RWPE2 (cell line): ENCODE results near the gene PIGM.

Source experiments
- ATAC-seq: fragments of 200-7000 bp; cut with Tn5 transposase; 3 replicates; pipeline ENCODE4 v1.9.1; 2021; ENCODE audit warnings: low read depth
- DNase-seq: peaks from one replicate; pipeline ENCODE4 v3.0.0-alpha.2; 2020; ENCODE audit warnings: low spot score
- H3K27ac ChIP-seq: fragments of 450-650 bp; 2 replicates; pipeline ENCODE4 v1.5.1; 2017; ENCODE audit warnings: mild to moderate bottlenecking; ENCODE audit not compliant: poor library complexity, severe bottlenecking
- H3K27me3 ChIP-seq: fragments of 250-450 bp; sonication (Bioruptor Pico); 2 replicates; pipeline ENCODE4 v1.5.1; 2021; ENCODE audit warnings: mild to moderate bottlenecking, moderate library complexity; ENCODE audit not compliant: insufficient read depth, poor library complexity, severe bottlenecking
- H3K36me3 ChIP-seq: fragments of 250-450 bp; sonication (Bioruptor Pico); 2 replicates; pipeline ENCODE4 v1.5.1; 2020; ENCODE audit warnings: low read depth, mild to moderate bottlenecking, moderate library complexity
- H3K4me1 ChIP-seq: fragments of 250-450 bp; sonication (Bioruptor Pico); 2 replicates; pipeline ENCODE4 v1.5.1; 2021; ENCODE audit warnings: mild to moderate bottlenecking, moderate library complexity; ENCODE audit not compliant: insufficient read depth, poor library complexity, severe bottlenecking
- H3K4me3 ChIP-seq: fragments of 250-450 bp; sonication (Bioruptor Pico); 2 replicates; pipeline ENCODE4 v1.5.1; 2021; ENCODE audit warnings: mild to moderate bottlenecking, moderate library complexity; ENCODE audit not compliant: severe bottlenecking
- H3K9me3 ChIP-seq: fragments of 250-450 bp; sonication (Bioruptor Pico); 2 replicates; pipeline ENCODE4 v1.5.1; 2021; ENCODE audit warnings: mild to moderate bottlenecking, moderate library complexity; ENCODE audit not compliant: severe bottlenecking
- TF ChIP-seq, protein P1 (sequence below): fragments of 450-650 bp; IDR thresholded peaks from one replicate; pipeline ENCODE4 v1.5.1; 2017; ENCODE audit warnings: mild to moderate bottlenecking, moderate library complexity; ENCODE audit not compliant: poor library complexity, severe bottlenecking

PIGM gene

DNA sequence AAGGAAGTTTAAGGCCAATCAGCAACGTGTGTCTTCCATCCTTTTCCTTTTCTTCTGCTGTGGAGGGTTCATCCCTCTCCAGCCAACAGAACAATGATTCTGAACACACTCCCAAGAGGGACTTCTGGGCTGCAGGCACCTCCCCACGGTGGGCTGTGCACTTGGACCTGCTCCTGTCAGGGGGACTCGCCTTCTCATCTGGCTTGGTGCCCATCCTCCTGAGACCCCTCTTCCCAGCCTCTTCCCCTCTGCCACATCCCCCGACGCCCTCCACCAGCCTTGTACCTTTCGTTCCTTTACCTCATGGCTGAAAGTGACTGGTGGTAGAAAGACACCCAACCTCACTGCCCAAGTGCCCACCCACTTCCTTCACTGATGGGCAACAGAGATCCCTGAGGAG is 51.7 kb downstream of the PIGM start:
- H3K4me1 ChIP-seq = no peaks in the 10 kb centered on the region
- TF ChIP-seq, protein P1, sequence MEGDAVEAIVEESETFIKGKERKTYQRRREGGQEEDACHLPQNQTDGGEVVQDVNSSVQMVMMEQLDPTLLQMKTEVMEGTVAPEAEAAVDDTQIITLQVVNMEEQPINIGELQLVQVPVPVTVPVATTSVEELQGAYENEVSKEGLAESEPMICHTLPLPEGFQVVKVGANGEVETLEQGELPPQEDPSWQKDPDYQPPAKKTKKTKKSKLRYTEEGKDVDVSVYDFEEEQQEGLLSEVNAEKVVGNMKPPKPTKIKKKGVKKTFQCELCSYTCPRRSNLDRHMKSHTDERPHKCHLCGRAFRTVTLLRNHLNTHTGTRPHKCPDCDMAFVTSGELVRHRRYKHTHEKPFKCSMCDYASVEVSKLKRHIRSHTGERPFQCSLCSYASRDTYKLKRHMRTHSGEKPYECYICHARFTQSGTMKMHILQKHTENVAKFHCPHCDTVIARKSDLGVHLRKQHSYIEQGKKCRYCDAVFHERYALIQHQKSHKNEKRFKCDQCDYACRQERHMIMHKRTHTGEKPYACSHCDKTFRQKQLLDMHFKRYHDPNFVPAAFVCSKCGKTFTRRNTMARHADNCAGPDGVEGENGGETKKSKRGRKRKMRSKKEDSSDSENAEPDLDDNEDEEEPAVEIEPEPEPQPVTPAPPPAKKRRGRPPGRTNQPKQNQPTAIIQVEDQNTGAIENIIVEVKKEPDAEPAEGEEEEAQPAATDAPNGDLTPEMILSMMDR = no peak
- H3K27me3 ChIP-seq = no peaks in the 10 kb centered on the region
- H3K4me3 ChIP-seq = no peak overlapping the region
- H3K27ac ChIP-seq = no peak overlapping the region
- no peaks in the 10 kb centered on the region for H3K36me3 ChIP-seq
- no peak for ATAC-seq
- no peaks in the 10 kb centered on the region for H3K9me3 ChIP-seq
- DNase-seq = no peak

DNA sequence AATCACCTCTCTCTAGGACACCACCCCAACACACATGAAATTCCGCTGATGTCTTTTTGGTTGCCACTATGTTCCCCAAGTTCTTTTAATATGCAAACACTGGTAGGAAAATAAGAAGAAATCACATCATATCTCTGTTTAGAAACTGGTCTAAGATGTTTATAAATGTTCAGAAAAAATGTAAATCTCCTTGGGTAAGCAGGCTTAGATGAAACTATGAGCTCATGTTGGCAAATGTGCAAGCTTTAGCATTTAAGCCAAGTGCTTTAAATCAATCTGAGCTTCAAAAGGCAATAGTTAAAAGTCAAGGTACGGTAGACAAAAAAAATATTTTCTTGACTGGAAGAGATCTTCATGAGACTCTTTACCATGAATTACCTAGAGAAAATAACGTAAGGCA is 52.5 kb downstream of the PIGM start:
- no peaks in the 10 kb centered on the region for H3K4me1 ChIP-seq
- ATAC-seq (no peak), DNase-seq (no peak)
- H3K36me3 ChIP-seq = no peaks in the 10 kb centered on the region
- TF ChIP-seq, protein P1 = no peak
- no peak overlapping the region for H3K4me3 ChIP-seq
- no peaks in the 10 kb centered on the region for H3K9me3 ChIP-seq
- H3K27ac ChIP-seq = no peak overlapping the region
- H3K27me3 ChIP-seq = no peaks in the 10 kb centered on the region

DNA sequence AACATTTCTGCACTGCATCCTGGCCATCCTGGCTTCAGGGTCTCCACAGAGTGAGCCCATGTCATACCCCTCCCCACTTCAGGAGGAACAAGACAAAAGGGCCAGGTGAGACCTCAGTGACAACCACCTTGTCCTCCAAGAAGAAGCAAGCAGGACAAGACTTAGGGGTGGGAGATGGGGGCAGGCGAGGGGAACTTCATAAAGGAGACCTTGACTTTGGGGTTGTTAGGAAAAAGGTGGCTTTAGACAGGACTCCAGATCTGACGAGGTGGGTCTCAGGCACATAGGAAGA is 53.7 kb downstream of the PIGM start:
- no peak overlapping the region for H3K4me3 ChIP-seq
- ATAC-seq (no peak), DNase-seq (no peak)
- no peaks in the 10 kb centered on the region for H3K27me3 ChIP-seq
- no peaks in the 10 kb centered on the region for H3K9me3 ChIP-seq
- no peak overlapping the region for H3K27ac ChIP-seq
- TF ChIP-seq, protein P1 = no peak
- H3K4me1 ChIP-seq = no peaks in the 10 kb centered on the region
- no peaks in the 10 kb centered on the region for H3K36me3 ChIP-seq

DNA sequence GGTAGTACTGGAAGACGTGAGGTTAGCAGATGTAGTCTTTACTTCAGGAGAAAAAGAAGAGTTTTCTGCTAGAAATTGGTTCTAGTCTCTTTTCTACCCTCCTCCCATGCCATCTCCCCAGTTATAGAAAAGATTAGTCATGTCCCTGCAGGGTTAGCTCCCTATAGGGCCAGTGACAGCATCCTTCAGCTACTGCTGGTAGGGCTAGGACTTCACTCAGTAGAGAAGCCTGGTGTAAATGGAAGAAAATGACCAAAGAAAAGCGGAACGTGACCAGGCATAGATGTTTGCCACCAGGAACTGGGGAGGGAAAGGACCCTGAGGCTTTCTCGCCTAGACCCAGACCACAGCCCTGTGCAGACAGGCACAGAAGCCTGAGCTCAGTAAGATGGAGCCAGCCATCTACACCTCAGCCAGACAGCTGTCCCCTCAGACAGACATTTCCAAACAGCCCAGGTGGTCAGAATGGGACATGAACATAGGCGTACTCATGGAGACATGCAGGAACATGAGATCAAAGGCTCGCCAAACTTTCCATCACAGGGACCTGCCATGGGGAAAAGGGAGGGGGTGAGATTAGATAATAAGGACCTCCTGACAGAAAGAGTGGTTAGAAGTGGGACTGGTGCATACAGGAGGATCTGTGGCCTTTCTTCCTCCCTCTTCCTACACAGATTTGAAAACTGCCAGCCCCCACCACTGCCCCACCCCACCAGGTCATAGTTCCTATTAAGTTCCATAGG is 54.3 kb downstream of the PIGM start:
- no peaks in the 10 kb centered on the region for H3K36me3 ChIP-seq
- no peaks in the 10 kb centered on the region for H3K4me1 ChIP-seq
- DNase-seq (no peak), ATAC-seq (no peak)
- no peak overlapping the region for H3K4me3 ChIP-seq
- no peaks in the 10 kb centered on the region for H3K27me3 ChIP-seq
- no peak overlapping the region for H3K27ac ChIP-seq
- TF ChIP-seq, protein P1 = no peak
- H3K9me3 ChIP-seq = no peaks in the 10 kb centered on the region
